Fibroblast of lung (primary cell): ENCODE results near the gene ACAP3.

Experiments
- CTCF ChIP-seq, 2 donors: IDR thresholded peaks in 1 of 2; conservative IDR thresholded peaks in 1 of 2; 1 replicate in 1 of 2; 2 replicates in 1 of 2; pipeline ENCODE4 v1.5.1; 2011 to 2012; ENCODE audit warnings: low read length in 2 of 2, control low read depth in 1 of 2, inconsistent platforms in 1 of 2, low read depth in 1 of 2, mild to moderate bottlenecking in 1 of 2
- EZH2 ChIP-seq: IDR thresholded peaks from 2 replicates; pipeline ENCODE4 v1.5.1; 2012; ENCODE audit warnings: low read length, control low read depth, mild to moderate bottlenecking; ENCODE audit errors: missing control alignments

GRCh38 chr1:1311107-1312104 lies 3.7 kb upstream of the ACAP3 start:
- no peak for TF ChIP-seq CTCF (conservative IDR thresholded peaks at IDR 0.05 in 1 of 2, IDR thresholded peaks at IDR 0.05 in 1 of 2; ENCODE audit: low read depth in 1 of 2, low read length in 2 of 2)
- no peak for TF ChIP-seq EZH2
